Measurements from ENCODE around the gene CPA2.

DNA sequence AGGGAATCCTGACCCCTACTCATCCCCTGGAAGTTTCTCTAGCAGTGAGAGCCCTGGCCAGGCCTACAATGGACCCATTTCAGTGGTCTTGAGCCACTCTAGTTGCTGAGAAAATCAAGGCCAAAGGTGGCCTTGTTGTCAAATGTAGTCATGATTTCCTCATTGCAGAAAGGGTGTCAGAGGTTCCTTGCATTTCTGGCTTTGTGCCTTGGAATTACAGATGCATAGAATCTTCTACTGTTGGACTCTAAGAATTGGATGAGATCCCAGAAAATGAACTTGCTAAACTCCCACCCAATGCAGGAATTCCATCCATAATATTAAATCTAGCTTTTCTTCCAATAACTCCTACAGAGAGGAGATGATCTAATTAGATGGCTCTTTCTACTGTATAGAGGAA is 12.2 kb downstream of the CPA2 start:
- TF ChIP-seq RFX5 (IDR thresholded peaks at IDR 0.05; ENCODE audit: low read length) (no peak), EZH2phosphoT487 (IDR thresholded peaks at IDR 0.05; ENCODE audit: borderline replicate concordance, low read depth) (no peak), SIN3A (IDR thresholded peaks at IDR 0.05; ENCODE audit: borderline replicate concordance, low read depth, low read length) (no peak)
- TF ChIP-seq, protein P1, sequence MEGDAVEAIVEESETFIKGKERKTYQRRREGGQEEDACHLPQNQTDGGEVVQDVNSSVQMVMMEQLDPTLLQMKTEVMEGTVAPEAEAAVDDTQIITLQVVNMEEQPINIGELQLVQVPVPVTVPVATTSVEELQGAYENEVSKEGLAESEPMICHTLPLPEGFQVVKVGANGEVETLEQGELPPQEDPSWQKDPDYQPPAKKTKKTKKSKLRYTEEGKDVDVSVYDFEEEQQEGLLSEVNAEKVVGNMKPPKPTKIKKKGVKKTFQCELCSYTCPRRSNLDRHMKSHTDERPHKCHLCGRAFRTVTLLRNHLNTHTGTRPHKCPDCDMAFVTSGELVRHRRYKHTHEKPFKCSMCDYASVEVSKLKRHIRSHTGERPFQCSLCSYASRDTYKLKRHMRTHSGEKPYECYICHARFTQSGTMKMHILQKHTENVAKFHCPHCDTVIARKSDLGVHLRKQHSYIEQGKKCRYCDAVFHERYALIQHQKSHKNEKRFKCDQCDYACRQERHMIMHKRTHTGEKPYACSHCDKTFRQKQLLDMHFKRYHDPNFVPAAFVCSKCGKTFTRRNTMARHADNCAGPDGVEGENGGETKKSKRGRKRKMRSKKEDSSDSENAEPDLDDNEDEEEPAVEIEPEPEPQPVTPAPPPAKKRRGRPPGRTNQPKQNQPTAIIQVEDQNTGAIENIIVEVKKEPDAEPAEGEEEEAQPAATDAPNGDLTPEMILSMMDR (IDR thresholded peaks at IDR 0.05): no peak
